Limb (tissue), 2 donors: ENCODE measurements around the gene MAP7.

Source experiments
- DNase-seq, 2 donors: peaks; one replicate each; pipeline ENCODE4 v3.0.0-alpha.2; 2016; ENCODE audit errors: extremely low spot score in 2 of 2

Gene MAP7

GRCh38 chr6:136532030-136532429, 18.2 kb downstream of the MAP7 start:
- no peak for DNase-seq

GRCh38 chr6:136529710-136530109, 20.5 kb downstream of the MAP7 start:
- DNase-seq = no peak

- DNase-seq = no peak
Measured at GRCh38 chr6:136528477-136528876, 21.7 kb downstream of the MAP7 start.

- DNase-seq = no peak
Measured at GRCh38 chr6:136527831-136528230, 22.4 kb downstream of the MAP7 start.

- DNase-seq = no peak
Measured at GRCh38 chr6:136526937-136527336, 23.3 kb downstream of the MAP7 start.

- DNase-seq = peak; percentile 43 to 68
Measured at GRCh38 chr6:136526196-136526930, 23.9 kb downstream of the MAP7 start.

GRCh38 chr6:136525586-136526195, 24.5 kb downstream of the MAP7 start:
- no peak for DNase-seq

GRCh38 chr6:136524936-136525413, 25.2 kb downstream of the MAP7 start:
- no peak for DNase-seq

- DNase-seq = no peak
Measured at GRCh38 chr6:136524339-136524935, 25.8 kb downstream of the MAP7 start.

GRCh38 chr6:136523196-136523595, 27.0 kb downstream of the MAP7 start:
- DNase-seq = no peak

GRCh38 chr6:136522636-136523035, 27.6 kb downstream of the MAP7 start:
- no peak for DNase-seq

- no peak for DNase-seq
Measured at GRCh38 chr6:136521911-136522310, 28.3 kb downstream of the MAP7 start.

- DNase-seq = no peak
Measured at GRCh38 chr6:136521427-136521826, 28.8 kb downstream of the MAP7 start.

GRCh38 chr6:136520517-136520916, 29.7 kb downstream of the MAP7 start:
- DNase-seq = no peak

GRCh38 chr6:136517582-136517981, 32.6 kb downstream of the MAP7 start:
- no peak for DNase-seq

- DNase-seq = no peak
Measured at GRCh38 chr6:136517002-136517401, 33.2 kb downstream of the MAP7 start.

- DNase-seq = no peak
Measured at GRCh38 chr6:136514591-136514990, 35.6 kb downstream of the MAP7 start.

- no peak for DNase-seq
Measured at GRCh38 chr6:136511926-136512325, 38.3 kb downstream of the MAP7 start.

GRCh38 chr6:136511397-136511796, 38.8 kb downstream of the MAP7 start:
- no peak for DNase-seq

- no peak for DNase-seq
Measured at GRCh38 chr6:136510782-136511181, 39.4 kb downstream of the MAP7 start.

- no peak for DNase-seq
Measured at GRCh38 chr6:136510299-136510698, 39.9 kb downstream of the MAP7 start.

GRCh38 chr6:136508725-136509392, 41.4 kb downstream of the MAP7 start:
- DNase-seq = no peak
